HEK293 (cell line): ENCODE results near the gene OR13D1.

Experiments used
- CTCF ChIA-PET: fragments of 350-600 bp; formaldehyde crosslinking; extraction: SDS; loops from one replicate; lab custom pipeline; 2021; ENCODE audit warnings: antibody characterized with exemption; lab: Yijun Ruan, JAX
- POLR2A ChIA-PET: fragments of 300-600 bp; formaldehyde crosslinking; extraction: SDS; loops from one replicate; lab custom pipeline; 2020; ENCODE audit warnings: antibody characterized with exemption, inconsistent platforms; lab: Yijun Ruan, JAX
- H3K27ac ChIP-seq: fragments of 200-500 bp; sonication (Bioruptor generic); 2 replicates; pipeline ENCODE4 v1.5.1; 2014; ENCODE audit warnings: low read depth, low read length, control low read depth, inconsistent platforms; ENCODE audit errors: extremely low read depth
- H3K36me3 ChIP-seq, 2 experiments: fragments of 200-500 bp in 1 of 2; sonication (Bioruptor generic) in 1 of 2; 1 replicate in 1 of 2; 2 replicates in 1 of 2; pipeline ENCODE4 v1.5.1; 2014 to 2017; ENCODE audit warnings: inconsistent platforms in 2 of 2, low read length in 2 of 2; ENCODE audit not compliant: control insufficient read depth in 2 of 2, insufficient read depth in 1 of 2
- H3K4me1 ChIP-seq: fragments of 200-500 bp; sonication (Bioruptor generic); 2 replicates; pipeline ENCODE4 v1.5.1; 2014; ENCODE audit warnings: mild to moderate bottlenecking, low read length, inconsistent platforms; ENCODE audit not compliant: control insufficient read depth, insufficient read depth
- H3K4me3 ChIP-seq: 2 replicates; pipeline ENCODE4 v1.5.1; 2011; ENCODE audit warnings: low read depth, mild to moderate bottlenecking, control low read depth, low read length, moderate library complexity
- H3K9me3 ChIP-seq: fragments of 200-500 bp; sonication (Bioruptor generic); 2 replicates; pipeline ENCODE4 v1.5.1; 2014; ENCODE audit warnings: low read depth, low read length, inconsistent platforms; ENCODE audit not compliant: control insufficient read depth, insufficient read depth
- HOXD13 ChIP-seq: sonication (generic); formaldehyde crosslinking; IDR thresholded peaks from 2 replicates; pipeline ENCODE4 v1.8.0; 2022; ENCODE audit warnings: missing genetic modification reagents, borderline replicate concordance
- PRDM6 ChIP-seq: fragments of 450-650 bp; formaldehyde crosslinking; IDR thresholded peaks from 2 replicates; pipeline ENCODE4 v1.5.1; 2017; ENCODE audit warnings: missing biosample characterization, missing genetic modification characterization
- ZBTB21 ChIP-seq: fragments of 450-650 bp; formaldehyde crosslinking; IDR thresholded peaks from 2 replicates; pipeline ENCODE4 v1.5.1; 2017; ENCODE audit warnings: missing biosample characterization, missing genetic modification characterization
- ZNF114 ChIP-seq: fragments of 450-650 bp; formaldehyde crosslinking; IDR thresholded peaks from 2 replicates; pipeline ENCODE4 v1.5.0; 2017; ENCODE audit warnings: missing biosample characterization, missing genetic modification characterization
- ZNF16 ChIP-seq: fragments of 450-650 bp; formaldehyde crosslinking; IDR thresholded peaks from 2 replicates; pipeline ENCODE4 v1.5.1; 2016; ENCODE audit warnings: low read depth, missing biosample characterization, missing genetic modification characterization
- ZNF202 ChIP-seq: fragments of 450-650 bp; formaldehyde crosslinking; IDR thresholded peaks from 2 replicates; pipeline ENCODE4 v1.5.1; 2016; ENCODE audit warnings: missing biosample characterization, missing genetic modification characterization, borderline replicate concordance
- ZNF423 ChIP-seq: fragments of 450-650 bp; formaldehyde crosslinking; IDR thresholded peaks from 2 replicates; pipeline ENCODE4 v1.5.1; 2016; ENCODE audit warnings: missing biosample characterization, missing genetic modification characterization
- ZNF449 ChIP-seq: fragments of 450-650 bp; formaldehyde crosslinking; IDR thresholded peaks from 2 replicates; pipeline ENCODE4 v1.5.1; 2017; ENCODE audit warnings: missing biosample characterization, mild to moderate bottlenecking, missing genetic modification characterization, moderate library complexity
- ZNF600 ChIP-seq: fragments of 450-650 bp; formaldehyde crosslinking; IDR thresholded peaks from 2 replicates; pipeline ENCODE4 v1.5.1; 2016; ENCODE audit warnings: missing biosample characterization, missing genetic modification characterization
- ZNF654 ChIP-seq: fragments of 450-650 bp; formaldehyde crosslinking; IDR thresholded peaks from 2 replicates; pipeline ENCODE4 v1.5.1; 2016; ENCODE audit warnings: low read depth, missing biosample characterization, missing genetic modification characterization
- TF ChIP-seq, protein P1 (sequence below): fragments of 450-650 bp; formaldehyde crosslinking; IDR thresholded peaks from 2 replicates; pipeline ENCODE4 v1.5.1; 2016; ENCODE audit warnings: missing biosample characterization, missing genetic modification characterization
- TF ChIP-seq, protein P2 (sequence below): fragments of 450-650 bp; formaldehyde crosslinking; IDR thresholded peaks from 2 replicates; pipeline ENCODE4 v1.5.1; 2016; ENCODE audit warnings: missing biosample characterization, missing genetic modification characterization

OR13D1 gene

DNA sequence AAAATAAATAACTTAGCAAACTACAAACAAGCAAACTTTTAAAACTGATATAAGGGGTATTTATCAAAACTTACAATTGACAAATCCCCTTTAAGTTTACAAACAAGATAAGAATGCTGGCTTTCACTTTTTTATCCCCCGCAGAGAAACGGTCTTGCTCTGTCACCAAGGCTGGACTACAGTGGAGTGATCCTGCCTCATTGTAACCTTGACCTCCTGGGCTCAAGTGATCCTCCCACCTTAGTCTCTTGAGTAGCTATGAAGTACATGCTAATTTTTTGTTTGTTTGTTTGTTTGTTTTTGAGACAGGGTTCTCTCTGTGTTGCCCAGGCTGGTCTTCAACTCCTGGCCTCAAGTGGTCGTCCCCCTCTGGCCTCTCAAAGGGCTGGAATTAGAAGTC, 44.1 kb downstream of the OR13D1 start:
- no peaks in the 10 kb centered on the region for H3K36me3 ChIP-seq
- H3K27ac ChIP-seq = no peak overlapping the region
- no peaks in the 10 kb centered on the region for H3K4me1 ChIP-seq
- TF ChIP-seq ZNF449 (no peak), ZNF114 (no peak)
- TF ChIP-seq, protein P1, sequence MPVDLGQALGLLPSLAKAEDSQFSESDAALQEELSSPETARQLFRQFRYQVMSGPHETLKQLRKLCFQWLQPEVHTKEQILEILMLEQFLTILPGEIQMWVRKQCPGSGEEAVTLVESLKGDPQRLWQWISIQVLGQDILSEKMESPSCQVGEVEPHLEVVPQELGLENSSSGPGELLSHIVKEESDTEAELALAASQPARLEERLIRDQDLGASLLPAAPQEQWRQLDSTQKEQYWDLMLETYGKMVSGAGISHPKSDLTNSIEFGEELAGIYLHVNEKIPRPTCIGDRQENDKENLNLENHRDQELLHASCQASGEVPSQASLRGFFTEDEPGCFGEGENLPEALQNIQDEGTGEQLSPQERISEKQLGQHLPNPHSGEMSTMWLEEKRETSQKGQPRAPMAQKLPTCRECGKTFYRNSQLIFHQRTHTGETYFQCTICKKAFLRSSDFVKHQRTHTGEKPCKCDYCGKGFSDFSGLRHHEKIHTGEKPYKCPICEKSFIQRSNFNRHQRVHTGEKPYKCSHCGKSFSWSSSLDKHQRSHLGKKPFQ (tag by site-specific recombination) = no peak
- no peaks in the 10 kb centered on the region for H3K9me3 ChIP-seq
- CTCF ChIA-PET = interaction anchor here (0.9 kb wide), 1 partner anchor 69 kb away, joined by 3 read pairs; no protein-coding TSS in a partner anchor
- POLR2A ChIA-PET = no interaction called here
- H3K4me3 ChIP-seq = no peak overlapping the region

DNA sequence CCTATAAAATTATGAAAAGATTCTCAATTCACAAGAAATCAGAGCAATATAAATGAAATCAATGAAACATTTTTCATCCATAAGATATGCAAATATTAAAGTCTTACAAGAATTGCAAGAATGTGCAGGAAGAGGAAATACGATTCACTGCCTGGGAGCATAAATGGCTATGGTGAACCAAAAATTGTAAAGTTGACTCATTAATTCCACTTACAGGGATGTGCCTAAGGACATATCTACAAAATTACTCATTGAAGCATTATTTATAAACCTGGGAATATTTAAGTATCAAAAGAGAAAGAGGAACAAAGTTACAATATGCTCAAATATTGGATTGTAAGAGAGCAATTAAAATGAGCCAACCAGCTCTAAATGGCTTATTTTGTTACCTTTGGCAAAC, 46.3 kb downstream of the OR13D1 start:
- H3K4me3 ChIP-seq = no peak overlapping the region
- ChIA-PET CTCF (no interaction called here), POLR2A (no interaction called here)
- H3K9me3 ChIP-seq = no peaks in the 10 kb centered on the region
- H3K36me3 ChIP-seq = no peaks in the 10 kb centered on the region
- TF ChIP-seq PRDM6 (tag by site-specific recombination) = no peak
- TF ChIP-seq ZNF16 (tag by site-specific recombination) = no peak
- no peak overlapping the region for H3K27ac ChIP-seq
- no peaks in the 10 kb centered on the region for H3K4me1 ChIP-seq

DNA sequence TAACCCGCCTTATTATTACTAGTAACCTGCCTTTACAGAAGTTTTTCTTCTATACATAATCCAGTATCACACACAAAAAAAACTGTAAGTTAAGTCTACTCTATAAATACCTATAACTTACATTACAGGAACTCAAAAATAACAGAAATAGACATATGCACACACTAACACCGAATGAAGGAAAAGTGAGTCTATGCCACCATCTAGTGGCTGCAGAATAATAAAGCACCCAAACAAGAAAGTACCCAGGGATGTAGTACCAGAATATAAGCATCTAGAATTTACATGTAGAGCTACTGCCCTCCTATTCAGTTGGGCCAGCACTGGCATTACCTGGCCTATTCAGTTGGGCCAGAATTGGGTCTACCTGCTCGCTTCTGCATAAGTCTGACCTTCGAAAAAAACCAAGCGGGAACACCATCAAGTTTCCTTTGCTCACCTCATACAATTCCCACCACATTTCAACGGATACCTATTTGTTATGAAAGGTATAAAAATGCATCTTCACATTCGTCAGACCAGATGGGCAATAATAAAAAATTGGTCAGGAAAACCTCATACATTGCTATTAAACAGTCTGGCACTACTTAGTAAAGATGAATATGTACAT, 49.2 kb downstream of the OR13D1 start:
- ChIA-PET CTCF (interaction anchor here (0.6 to 2.2 kb wide), 22 partner anchors 10 to 688 kb away, joined by 3 to 9 read pairs (median 4); no protein-coding TSS in a partner anchor), POLR2A (no interaction called here)
- H3K4me3 ChIP-seq = no peak overlapping the region
- TF ChIP-seq ZBTB21 (tag by site-specific recombination) (no peak), HOXD13 (CRISPR knock-in tag) (no peak), ZNF600 (no peak), ZNF423 (no peak), ZNF202 (tag by site-specific recombination) (no peak), ZNF654 (tag by site-specific recombination) (peak; percentile 85)
- TF ChIP-seq, protein P2, sequence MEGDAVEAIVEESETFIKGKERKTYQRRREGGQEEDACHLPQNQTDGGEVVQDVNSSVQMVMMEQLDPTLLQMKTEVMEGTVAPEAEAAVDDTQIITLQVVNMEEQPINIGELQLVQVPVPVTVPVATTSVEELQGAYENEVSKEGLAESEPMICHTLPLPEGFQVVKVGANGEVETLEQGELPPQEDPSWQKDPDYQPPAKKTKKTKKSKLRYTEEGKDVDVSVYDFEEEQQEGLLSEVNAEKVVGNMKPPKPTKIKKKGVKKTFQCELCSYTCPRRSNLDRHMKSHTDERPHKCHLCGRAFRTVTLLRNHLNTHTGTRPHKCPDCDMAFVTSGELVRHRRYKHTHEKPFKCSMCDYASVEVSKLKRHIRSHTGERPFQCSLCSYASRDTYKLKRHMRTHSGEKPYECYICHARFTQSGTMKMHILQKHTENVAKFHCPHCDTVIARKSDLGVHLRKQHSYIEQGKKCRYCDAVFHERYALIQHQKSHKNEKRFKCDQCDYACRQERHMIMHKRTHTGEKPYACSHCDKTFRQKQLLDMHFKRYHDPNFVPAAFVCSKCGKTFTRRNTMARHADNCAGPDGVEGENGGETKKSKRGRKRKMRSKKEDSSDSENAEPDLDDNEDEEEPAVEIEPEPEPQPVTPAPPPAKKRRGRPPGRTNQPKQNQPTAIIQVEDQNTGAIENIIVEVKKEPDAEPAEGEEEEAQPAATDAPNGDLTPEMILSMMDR (tag by site-specific recombination) = peak; percentile 29; the same call in 1 of the 2 replicates
- H3K4me1 ChIP-seq = no peaks in the 10 kb centered on the region
- no peak overlapping the region for H3K27ac ChIP-seq
- no peaks in the 10 kb centered on the region for H3K36me3 ChIP-seq
- H3K9me3 ChIP-seq = no peaks in the 10 kb centered on the region
